Ishikawa (cell line): ENCODE measurements around the gene NEURL4.

Experiments
- CEBPB ChIP-seq: IDR thresholded peaks from 2 replicates; pipeline ENCODE4 v1.6.1; 2012
- CREB1 ChIP-seq: IDR thresholded peaks from 2 replicates; pipeline ENCODE4 v1.6.1; 2012; ENCODE audit warnings: low read depth
- EGR1 ChIP-seq: IDR thresholded peaks from 2 replicates; pipeline ENCODE4 v1.6.1; 2012
- EP300 ChIP-seq: IDR thresholded peaks from 2 replicates; pipeline ENCODE4 v1.6.1; 2012; ENCODE audit warnings: borderline replicate concordance
- FOXM1 ChIP-seq: IDR thresholded peaks from 2 replicates; pipeline ENCODE4 v1.6.1; 2012; ENCODE audit warnings: low read depth, borderline replicate concordance
- MAX ChIP-seq: IDR thresholded peaks from 2 replicates; pipeline ENCODE4 v1.6.1; 2012
- NFIC ChIP-seq: IDR thresholded peaks from 2 replicates; pipeline ENCODE4 v1.6.1; 2012
- RAD21 ChIP-seq: IDR thresholded peaks from 2 replicates; pipeline ENCODE4 v1.6.1; 2012; ENCODE audit warnings: low read depth
- REST ChIP-seq: IDR thresholded peaks from 2 replicates; pipeline ENCODE4 v1.6.1; 2012; ENCODE audit warnings: low read depth, mild to moderate bottlenecking
- TAF1 ChIP-seq: IDR thresholded peaks from 2 replicates; pipeline ENCODE4 v1.6.1; 2012; ENCODE audit warnings: low read depth, mild to moderate bottlenecking
- TCF12 ChIP-seq: IDR thresholded peaks from 2 replicates; pipeline ENCODE4 v1.6.1; 2012; ENCODE audit warnings: low read depth
- TEAD4 ChIP-seq: IDR thresholded peaks from 2 replicates; pipeline ENCODE4 v1.6.1; 2012
- USF1 ChIP-seq: IDR thresholded peaks from 2 replicates; pipeline ENCODE4 v1.6.1; 2012
- YY1 ChIP-seq: IDR thresholded peaks from 2 replicates; pipeline ENCODE4 v1.6.1; 2012; ENCODE audit warnings: low read depth
- ZBTB7A ChIP-seq: IDR thresholded peaks from 2 replicates; pipeline ENCODE4 v1.6.1; 2012; ENCODE audit warnings: low read depth

Gene NEURL4

GRCh38 chr17:7328009-7328408 lies 1.1 kb downstream of the NEURL4 start:
- TF ChIP-seq RAD21 (no peak), EP300 (no peak), CREB1 (no peak), TEAD4 (no peak), ZBTB7A (no peak), NFIC (no peak), REST (no peak), MAX (no peak), TCF12 (no peak), FOXM1 (no peak), EGR1 (no peak), CEBPB (no peak)

- TF ChIP-seq TAF1 (no peak), MAX (no peak), CEBPB (no peak), YY1 (no peak), EGR1 (no peak), CREB1 (no peak), ZBTB7A (no peak), USF1 (no peak), TEAD4 (no peak), FOXM1 (no peak), RAD21 (no peak), NFIC (no peak), EP300 (no peak), REST (no peak), TCF12 (no peak)
Observed at GRCh38 chr17:7327501-7327900, 1.6 kb downstream of the NEURL4 start.

GRCh38 chr17:7327056-7327455 lies 2.1 kb downstream of the NEURL4 start:
- TF ChIP-seq EP300 (no peak), TAF1 (no peak), FOXM1 (no peak), EGR1 (no peak), YY1 (no peak), REST (no peak), USF1 (no peak), CREB1 (no peak), TEAD4 (no peak), NFIC (no peak), MAX (no peak), TCF12 (no peak), CEBPB (no peak), RAD21 (no peak), ZBTB7A (no peak)

GRCh38 chr17:7326186-7326585 lies 2.9 kb downstream of the NEURL4 start:
- TF ChIP-seq CREB1 = no peak
- TF ChIP-seq TCF12 = no peak
- TF ChIP-seq ZBTB7A = no peak
- TF ChIP-seq CEBPB = no peak
- no peak for TF ChIP-seq EGR1
- no peak for TF ChIP-seq YY1
- no peak for TF ChIP-seq RAD21
- no peak for TF ChIP-seq REST
- TF ChIP-seq MAX = no peak
- no peak for TF ChIP-seq FOXM1
- TF ChIP-seq EP300 = no peak
- TF ChIP-seq NFIC = no peak
- no peak for TF ChIP-seq TAF1
- TF ChIP-seq TEAD4 = no peak
- TF ChIP-seq USF1 = no peak
